H9 (cell line): Measurements from ENCODE around the gene SUPT6H. TPM values are rescaled to one million over a fixed set of nuclear protein-coding genes. Genes with fewer than 3 reads are reported as not detected.

ENCODE experiments used
- DNase-seq: peaks from one replicate; pipeline ENCODE4 v3.0.0-alpha.2; 2017
- H2AFZ ChIP-seq: one replicate; pipeline ENCODE4 v1.6.1; 2013; ENCODE audit warnings: mild to moderate bottlenecking, low read length, control low read depth, moderate library complexity
- H2AK5ac ChIP-seq: 2 replicates; pipeline ENCODE4 v1.6.1; 2013; ENCODE audit warnings: low read length, control low read depth, mixed read lengths; ENCODE audit not compliant: insufficient read length
- H2BK120ac ChIP-seq: one replicate; pipeline ENCODE4 v1.6.1; 2013; ENCODE audit warnings: low read depth, mild to moderate bottlenecking, low read length, control low read depth, inconsistent platforms; ENCODE audit not compliant: poor library complexity, severe bottlenecking
- H2BK12ac ChIP-seq: 2 replicates; pipeline ENCODE4 v1.6.1; 2013; ENCODE audit warnings: low read length, control low read depth, mixed read lengths, low read depth; ENCODE audit not compliant: insufficient read length
- H2BK15ac ChIP-seq: 2 replicates; pipeline ENCODE4 v1.6.1; 2013; ENCODE audit warnings: low read depth, low read length, control low read depth
- H2BK20ac ChIP-seq: one replicate; pipeline ENCODE4 v1.6.1; 2013; ENCODE audit warnings: low read depth, mild to moderate bottlenecking, low read length, control low read depth, inconsistent platforms; ENCODE audit not compliant: poor library complexity, severe bottlenecking
- H2BK5ac ChIP-seq: 2 replicates; pipeline ENCODE4 v1.6.1; 2013; ENCODE audit warnings: low read length, control low read depth, mixed read lengths; ENCODE audit not compliant: insufficient read length
- H3K14ac ChIP-seq: 2 replicates; pipeline ENCODE4 v1.6.1; 2013; ENCODE audit warnings: low read length, control low read depth; ENCODE audit not compliant: insufficient read depth
- H3K18ac ChIP-seq: 2 replicates; pipeline ENCODE4 v1.6.1; 2013; ENCODE audit warnings: low read depth, mild to moderate bottlenecking, mixed read lengths, low read length, control low read depth; ENCODE audit not compliant: insufficient read length
- H3K23ac ChIP-seq: 2 replicates; pipeline ENCODE4 v1.6.1; 2013; ENCODE audit warnings: low read length, control low read depth, mixed read lengths, low read depth; ENCODE audit not compliant: insufficient read length
- H3K23me2 ChIP-seq: 2 replicates; pipeline ENCODE4 v1.6.1; 2013; ENCODE audit warnings: low read depth, mild to moderate bottlenecking, mixed read lengths, low read length, control low read depth; ENCODE audit not compliant: insufficient read length, poor library complexity, severe bottlenecking
- H3K27ac ChIP-seq: 2 replicates; pipeline ENCODE4 v1.5.1; 2013; ENCODE audit warnings: low read length, control low read depth, mixed read lengths, low read depth; ENCODE audit not compliant: insufficient read length
- H3K27me3 ChIP-seq: 2 replicates; pipeline ENCODE4 v1.6.1; 2013; ENCODE audit warnings: low read length, control low read depth, inconsistent platforms; ENCODE audit not compliant: insufficient read depth
- H3K4ac ChIP-seq: 2 replicates; pipeline ENCODE4 v1.6.1; 2013; ENCODE audit warnings: low read depth, mild to moderate bottlenecking, control low read depth, inconsistent platforms, low read length, moderate library complexity
- H3K4me1 ChIP-seq: 2 replicates; pipeline ENCODE4 v1.6.1; 2013; ENCODE audit warnings: low read length, control low read depth, inconsistent platforms; ENCODE audit not compliant: insufficient read depth
- H3K4me2 ChIP-seq: 2 replicates; pipeline ENCODE4 v1.6.1; 2013; ENCODE audit warnings: low read length, control low read depth, mixed read lengths; ENCODE audit not compliant: insufficient read length, insufficient read depth
- H3K56ac ChIP-seq: 2 replicates; pipeline ENCODE4 v1.6.1; 2013; ENCODE audit warnings: low read depth, mild to moderate bottlenecking, mixed read lengths, low read length, control low read depth; ENCODE audit not compliant: insufficient read length
- H3K79me1 ChIP-seq: 2 replicates; pipeline ENCODE4 v1.6.1; 2013; ENCODE audit warnings: low read depth, mild to moderate bottlenecking, moderate library complexity, low read length, control low read depth, inconsistent platforms; ENCODE audit not compliant: insufficient read depth, poor library complexity, severe bottlenecking
- H3K79me2 ChIP-seq: 2 replicates; pipeline ENCODE4 v1.6.1; 2013; ENCODE audit warnings: low read length, control low read depth, inconsistent platforms; ENCODE audit not compliant: insufficient read depth
- H3K9ac ChIP-seq: 2 replicates; pipeline ENCODE4 v1.6.1; 2013; ENCODE audit warnings: low read length, control low read depth, mixed read lengths; ENCODE audit not compliant: insufficient read length; ENCODE audit errors: extremely low read depth
- H3K9me3 ChIP-seq: one replicate; pipeline ENCODE4 v1.6.1; 2013; ENCODE audit warnings: low read depth, low read length, inconsistent platforms; ENCODE audit not compliant: control insufficient read depth
- H3T11ph ChIP-seq: one replicate; pipeline ENCODE4 v1.6.1; 2013; ENCODE audit warnings: mild to moderate bottlenecking, low read length, control low read depth, inconsistent platforms
- H4K20me1 ChIP-seq: one replicate; pipeline ENCODE4 v1.6.1; 2013; ENCODE audit not compliant: control insufficient read depth, insufficient read length, insufficient read depth
- H4K5ac ChIP-seq: 2 replicates; pipeline ENCODE4 v1.6.1; 2013; ENCODE audit warnings: low read depth, mild to moderate bottlenecking, mixed read lengths, low read length, control low read depth; ENCODE audit not compliant: insufficient read length
- H4K8ac ChIP-seq: replicated peaks from 2 replicates; pipeline ENCODE4 v1.6.1; 2013; ENCODE audit warnings: low read length, control low read depth, mixed read lengths, low read depth; ENCODE audit not compliant: insufficient read length
- H4K91ac ChIP-seq: 2 replicates; pipeline ENCODE4 v1.6.1; 2013; ENCODE audit warnings: low read depth, mild to moderate bottlenecking, moderate library complexity, mixed read lengths, low read length, control low read depth; ENCODE audit not compliant: insufficient read length
- H3K27ac Mint-ChIP-seq, 3 experiments: 2 replicates in 2 of 3; 3 replicates in 1 of 3; pipeline ENCODE4 v1.8.0; 2020 to 2021; ENCODE audit warnings: mixed read lengths in 3 of 3, mild to moderate bottlenecking in 1 of 3, moderate library complexity in 1 of 3
- H3K27me3 Mint-ChIP-seq: 2 replicates; pipeline ENCODE4 v1.8.0; 2021; ENCODE audit warnings: low read depth, mild to moderate bottlenecking, moderate library complexity, mixed read lengths
- H3K36me3 Mint-ChIP-seq, 3 experiments: 2 replicates in 2 of 3; 3 replicates in 1 of 3; pipeline ENCODE4 v1.8.0; 2020 to 2021; ENCODE audit warnings: low read depth in 3 of 3, mixed read lengths in 3 of 3; ENCODE audit not compliant: insufficient read depth in 1 of 3
- H3K4me1 Mint-ChIP-seq, 2 experiments: 2 replicates each; pipeline ENCODE4 v1.8.0; 2020; ENCODE audit warnings: mixed read lengths in 2 of 2
- H3K4me3 Mint-ChIP-seq, 2 experiments: 2 replicates in 1 of 2; 3 replicates in 1 of 2; pipeline ENCODE4 v1.8.0; 2020 to 2021; ENCODE audit warnings: mild to moderate bottlenecking in 2 of 2, mixed read lengths in 2 of 2, moderate library complexity in 1 of 2
- H3K9me3 Mint-ChIP-seq, 2 experiments: 2 replicates in 1 of 2; 3 replicates in 1 of 2; pipeline ENCODE4 v1.8.0; 2020; ENCODE audit warnings: mild to moderate bottlenecking in 2 of 2, mixed read lengths in 2 of 2, moderate library complexity in 1 of 2
- CTCF ChIP-seq: fragments of 200-600 bp; sonication (generic); conservative IDR thresholded peaks from 3 replicates; pipeline ENCODE4 v1.8.0; 2021; ENCODE audit warnings: antibody characterized with exemption, mild to moderate bottlenecking
- WGBS: extraction: QIAGEN DNeasy Blood & Tissue Kit; methylation state at CpG from one replicate; pipeline ENCODE4 v1.1.7; 2013; ENCODE audit warnings: missing lambda C conversion rate, low lambda C conversion rate, mixed read lengths; ENCODE audit not compliant: insufficient read length; ENCODE audit errors: extremely low coverage; 5-methylcytosine and 5-hydroxymethylcytosine counted together
- total RNA-seq: library from RNA; stranded (reverse); gene quantifications from 2 replicates; pipeline ENCODE4 v1.2.1, GENCODE V29; 2021

The SUPT6H gene
- total RNA-seq, 1 experiment from 2014 or later = 85.8 TPM

GRCh38 chr17:28714281-28714680, 52.3 kb downstream of the SUPT6H start:
- Histone ChIP-seq H3K56ac (no peak overlapping the region), H2BK120ac (no peak overlapping the region), H3K14ac (no peak overlapping the region), H2BK20ac (no peak overlapping the region), H4K5ac (no peak overlapping the region), H3K79me1 (peaks cover 4% of the 10 kb centered on the region), H3K23ac (no peak overlapping the region), H4K20me1 (no peaks in the 10 kb centered on the region), H2AFZ (no peak overlapping the region), H3K9me3 (no peaks in the 10 kb centered on the region), H4K91ac (no peak overlapping the region), H2BK5ac (no peak overlapping the region), H2BK15ac (no peak overlapping the region), H2AK5ac (no peak overlapping the region), H3K4me1 (peaks cover 3% of the 10 kb centered on the region; the same call in 1 of the 2 replicates), H3K27ac (no peak overlapping the region), H3K18ac (no peak overlapping the region), H3K27me3 (no peaks in the 10 kb centered on the region), H3K23me2 (peaks cover 35% of the 10 kb centered on the region), H3K4me2 (no peak overlapping the region), H3K9ac (no peak overlapping the region), H4K8ac (no peak overlapping the region), H3K79me2 (peaks cover 10% of the 10 kb centered on the region; the same call in 1 of the 2 replicates), H3T11ph (no peak overlapping the region), H2BK12ac (no peak overlapping the region), H3K4ac (no peak overlapping the region)
- no peaks in the 10 kb centered on the region for H3K9me3 Mint-ChIP-seq
- no peak overlapping the region; a peak in 1 of 7 replicates for H3K27ac Mint-ChIP-seq
- DNase-seq = peak; percentile 30
- H3K27me3 Mint-ChIP-seq = no peaks in the 10 kb centered on the region
- H3K4me1 Mint-ChIP-seq = peaks cover 27 to 38% of the 10 kb centered on the region in 2 experiments
- no peak; the same call in 2 of the 3 replicates for TF ChIP-seq CTCF
- peak overlapping the region in 1 of 2 experiments; percentile 26; a peak in 3 of 5 replicates for H3K4me3 Mint-ChIP-seq
- WGBS = no CpG with 5 or more reads among the region's 3 CpGs
- H3K36me3 Mint-ChIP-seq = peaks cover 23 to 38% (median 25%) of the 10 kb centered on the region in 3 experiments; a peak in 6 of 7 replicates
